Skin epidermis (tissue), 12 donors: Measurements from ENCODE around the gene ATRAID.
"Not testable (repeated sequence)": the region's sequence is repeated elsewhere in the genome, so short reads cannot be mapped to it uniquely, and the experiment has no call there.

ENCODE experiments used
- H3K27ac ChIP-seq, 21 experiments: fragments of 200-600 bp; sonication (generic) in 11 of 21; one replicate each; pipeline ENCODE4 v1.5.0; 2020; ENCODE audit warnings: mild to moderate bottlenecking in 3 of 21, inconsistent platforms in 2 of 21, moderate library complexity in 2 of 21
- H3K4me3 ChIP-seq, 7 experiments: fragments of 200-600 bp; sonication (generic) in 2 of 7; one replicate each; pipeline ENCODE4 v1.5.0; 2020; ENCODE audit warnings: inconsistent platforms in 2 of 7, mild to moderate bottlenecking in 2 of 7, moderate library complexity in 1 of 7

ATRAID gene

GRCh38 chr2:27191070-27191829, 20.6 kb upstream of the ATRAID start:
- Histone ChIP-seq H3K4me3 (no peak overlapping the region), H3K27ac (no peak overlapping the region)

GRCh38 chr2:27194538-27195354, 17.1 kb upstream of the ATRAID start:
- no peak overlapping the region for H3K27ac ChIP-seq
- H3K4me3 ChIP-seq, result no peak overlapping the region

- not testable (repeated sequence) for H3K27ac ChIP-seq, H3K4me3 ChIP-seq
Measured at GRCh38 chr2:27195799-27196198, 16.0 kb upstream of the ATRAID start.

GRCh38 chr2:27198068-27198467, 13.8 kb upstream of the ATRAID start:
- H3K27ac ChIP-seq, H3K4me3 ChIP-seq: not testable (repeated sequence)

- no peak overlapping the region for H3K27ac ChIP-seq
- no peak overlapping the region for H3K4me3 ChIP-seq
Measured at GRCh38 chr2:27198627-27199026, 13.2 kb upstream of the ATRAID start.

GRCh38 chr2:27199241-27199640, 12.6 kb upstream of the ATRAID start:
- H3K4me3 ChIP-seq, result no peak overlapping the region
- H3K27ac ChIP-seq, result no peak overlapping the region

DNA sequence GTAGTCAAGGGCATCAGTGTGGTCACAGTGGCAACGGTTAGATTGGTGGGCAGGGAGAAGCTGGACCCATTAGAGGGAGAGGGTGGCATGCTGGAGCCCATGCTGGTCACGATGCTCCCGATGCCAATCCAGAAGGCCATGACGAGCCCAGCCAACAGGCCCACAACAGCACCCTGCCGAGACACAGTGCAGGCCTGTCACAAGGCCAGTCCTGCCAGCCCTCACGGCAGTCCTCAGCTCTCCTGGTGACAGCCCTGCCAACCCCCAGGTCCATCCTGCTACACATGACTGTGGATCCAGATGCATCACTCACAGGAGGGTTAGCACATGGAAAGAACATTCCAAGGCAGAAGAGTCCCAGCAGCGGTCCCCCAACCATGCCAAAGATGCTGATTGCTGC, 10.2 kb upstream of the ATRAID start:
- H3K27ac ChIP-seq, result no peak overlapping the region
- no peak overlapping the region for H3K4me3 ChIP-seq

- no peak overlapping the region for H3K27ac ChIP-seq
- no peak overlapping the region for H3K4me3 ChIP-seq
Measured at GRCh38 chr2:27202854-27203253, 9.0 kb upstream of the ATRAID start.

- H3K4me3 ChIP-seq, result no peak overlapping the region
- no peak overlapping the region for H3K27ac ChIP-seq
Measured at GRCh38 chr2:27203741-27204140, 8.1 kb upstream of the ATRAID start.

GRCh38 chr2:27204566-27204965, 7.3 kb upstream of the ATRAID start:
- no peak overlapping the region for H3K27ac ChIP-seq
- H3K4me3 ChIP-seq, result no peak overlapping the region

DNA sequence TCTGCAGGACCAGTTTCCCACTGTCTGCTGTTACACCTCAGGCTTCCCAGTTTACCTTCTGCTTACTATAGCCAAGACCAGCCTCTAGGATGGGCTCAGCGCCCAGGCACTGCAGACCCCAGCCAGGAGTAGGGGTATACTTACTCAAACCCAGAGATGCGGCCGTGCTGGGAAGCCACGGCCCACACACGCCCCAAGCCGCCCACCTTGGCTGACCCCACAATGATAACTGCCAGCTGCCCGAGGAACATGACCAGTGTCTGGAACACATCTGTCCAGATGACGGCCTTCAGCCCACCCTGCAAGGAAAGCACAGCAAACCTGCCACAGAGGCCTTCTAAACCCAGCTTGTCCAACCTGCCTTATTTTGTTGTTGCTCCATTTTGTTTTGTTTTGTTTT, 6.6 kb upstream of the ATRAID start:
- Histone ChIP-seq H3K27ac (no peak overlapping the region), H3K4me3 (no peak overlapping the region)

DNA sequence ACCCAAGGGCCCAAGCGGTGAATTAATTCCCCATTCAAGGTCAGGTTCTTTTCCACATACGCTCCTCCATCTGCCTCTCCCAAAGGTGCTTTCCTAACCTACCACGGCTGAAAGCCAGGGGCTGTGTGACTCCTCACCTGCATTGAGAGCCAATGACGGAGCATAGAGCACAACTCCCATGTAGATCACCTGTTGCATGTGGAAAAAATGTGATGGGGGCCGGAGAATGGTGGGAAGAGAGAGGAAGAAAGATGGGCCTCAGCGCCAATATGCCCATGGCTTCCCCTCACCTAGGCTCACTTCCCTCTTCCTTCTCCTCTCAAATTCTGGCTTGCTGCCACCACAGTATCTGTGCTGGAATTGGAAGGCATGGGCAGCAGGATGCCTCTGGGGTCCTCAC, 5.5 kb upstream of the ATRAID start:
- H3K4me3 ChIP-seq, result no peak overlapping the region
- H3K27ac ChIP-seq, result no peak overlapping the region

DNA sequence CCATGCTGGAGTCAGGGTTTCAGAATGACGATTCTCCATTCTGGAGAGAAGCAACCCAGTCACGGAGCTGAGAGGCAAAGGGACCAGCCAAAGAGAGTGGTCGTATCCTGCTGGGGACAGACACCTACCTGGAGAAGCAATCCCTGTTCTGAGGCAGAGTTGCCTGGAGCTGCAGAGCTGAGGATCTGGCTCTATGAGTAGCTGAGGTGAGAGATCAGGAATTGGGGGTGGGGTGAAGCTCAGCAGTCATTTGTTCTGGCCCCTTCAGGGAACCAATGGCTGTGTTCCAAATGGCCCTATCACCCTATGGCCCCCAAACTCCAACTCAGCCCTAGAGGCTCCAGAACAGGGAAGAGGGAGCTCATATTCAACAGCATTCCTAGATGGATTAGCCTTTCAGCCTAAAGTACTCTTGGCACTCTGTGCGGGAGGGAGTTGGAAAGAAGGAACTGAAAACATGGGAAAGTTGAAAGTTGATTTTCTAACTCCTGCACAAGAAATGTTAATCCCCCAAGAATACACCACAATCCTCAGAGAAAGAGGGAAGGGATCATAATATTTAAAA, 3.3 kb upstream of the ATRAID start:
- Histone ChIP-seq H3K4me3 (no peak overlapping the region), H3K27ac (no peak overlapping the region)

- H3K27ac ChIP-seq, result peak overlapping the region in 2 of 21 experiments; percentile 48 to 95
- no peak overlapping the region for H3K4me3 ChIP-seq
Measured at GRCh38 chr2:27209621-27210401, 2.0 kb upstream of the ATRAID start.

- peak overlapping the region in 20 of 21 experiments; percentile 89 to 99 (median 98) for H3K27ac ChIP-seq
- peak overlapping the region; percentile 52 to 82 (median 70) for H3K4me3 ChIP-seq
Measured at GRCh38 chr2:27211241-27211942, 449 bp upstream of the ATRAID start.

DNA sequence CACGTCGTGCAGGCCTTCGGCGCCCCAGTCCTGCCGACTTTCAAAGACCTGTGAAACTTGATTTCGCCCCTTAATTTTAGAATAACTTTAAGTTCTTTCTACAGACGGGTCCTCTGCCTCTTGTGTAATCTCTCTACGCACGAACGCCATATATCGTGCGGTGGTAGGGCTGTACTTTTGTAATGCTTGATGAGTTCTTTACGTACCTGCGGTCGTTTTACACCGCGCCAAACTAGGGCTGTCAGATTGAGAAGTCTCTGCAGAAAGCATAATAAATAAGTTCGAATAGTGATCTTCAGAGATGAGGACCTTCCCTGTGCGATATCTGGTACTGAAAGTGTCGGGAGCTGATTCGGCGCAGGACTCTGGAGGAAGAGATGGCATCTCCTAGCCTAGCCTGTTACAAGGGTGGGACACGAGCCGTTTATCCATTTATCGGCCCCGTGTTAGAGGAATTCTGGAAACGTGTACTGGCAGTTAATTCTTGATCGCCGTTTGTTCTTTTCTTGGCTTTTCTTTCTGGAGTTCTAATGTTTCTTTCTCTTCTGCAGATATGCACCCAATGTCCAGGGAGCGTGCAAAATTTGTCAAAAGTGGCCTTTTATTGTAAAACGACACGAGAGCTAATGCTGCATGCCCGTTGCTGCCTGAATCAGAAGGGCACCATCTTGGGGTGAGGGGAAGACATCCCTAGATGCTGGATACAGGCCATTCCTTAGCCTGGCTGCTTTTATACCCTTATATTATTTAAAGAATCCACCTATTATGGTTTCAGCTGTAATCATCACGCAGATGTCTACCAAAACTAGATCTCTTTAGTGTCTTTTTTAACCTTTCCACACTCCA, 1.0 kb downstream of the ATRAID start:
- H3K27ac ChIP-seq, result peak overlapping the region; percentile 89 to 99 (median 98)
- peak overlapping the region; percentile 52 to 82 (median 70) for H3K4me3 ChIP-seq

DNA sequence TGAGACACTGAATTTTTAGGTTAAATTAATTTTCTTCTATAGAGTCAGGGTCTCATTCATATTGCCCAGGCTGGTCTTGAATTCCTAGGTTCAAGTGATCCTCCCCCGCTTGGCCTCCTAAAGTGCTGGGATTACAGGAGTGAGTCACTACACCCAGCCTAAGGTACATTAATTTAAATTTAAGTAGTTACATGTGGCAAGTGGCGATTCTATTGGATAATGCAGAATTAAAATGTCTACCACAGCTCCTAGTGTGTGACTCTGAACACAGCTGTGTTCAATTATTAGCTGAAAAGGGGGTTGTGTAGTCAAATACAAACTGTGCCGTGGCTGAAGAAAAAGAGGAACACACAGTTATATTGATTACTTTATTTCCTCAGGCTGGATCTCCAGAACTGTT, 3.1 kb downstream of the ATRAID start:
- peak overlapping the region in 2 of 21 experiments; percentile 1 to 62 for H3K27ac ChIP-seq
- no peak overlapping the region for H3K4me3 ChIP-seq

DNA sequence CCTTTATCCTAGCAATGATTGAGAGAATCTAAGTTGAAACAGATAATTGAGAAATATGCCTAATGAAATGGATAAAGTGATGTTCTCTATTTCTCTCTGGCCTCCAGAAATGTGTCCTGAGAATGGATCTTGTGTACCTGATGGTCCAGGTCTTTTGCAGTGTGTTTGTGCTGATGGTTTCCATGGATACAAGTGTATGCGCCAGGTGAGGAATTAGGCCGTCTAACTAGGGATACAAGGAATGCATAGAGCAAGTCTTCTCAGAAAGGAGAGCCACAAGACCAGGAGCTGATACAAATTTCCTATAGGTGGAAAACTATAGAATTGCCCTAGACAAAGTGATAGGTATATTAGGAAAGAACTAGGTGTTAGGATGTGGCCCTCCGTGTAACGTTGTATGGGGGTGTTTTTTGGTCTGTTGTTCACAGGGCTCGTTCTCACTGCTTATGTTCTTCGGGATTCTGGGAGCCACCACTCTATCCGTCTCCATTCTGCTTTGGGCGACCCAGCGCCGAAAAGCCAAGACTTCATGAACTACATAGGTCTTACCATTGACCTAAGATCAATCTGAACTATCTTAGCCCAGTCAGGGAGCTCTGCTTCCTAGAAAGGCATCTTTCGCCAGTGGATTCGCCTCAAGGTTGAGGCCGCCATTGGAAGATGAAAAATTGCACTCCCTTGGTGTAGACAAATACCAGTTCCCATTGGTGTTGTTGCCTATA, 4.7 kb downstream of the ATRAID start:
- peak overlapping the region in 19 of 21 experiments; percentile 68 to 89 (median 85) for H3K27ac ChIP-seq
- peak overlapping the region; percentile 48 to 80 (median 66) for H3K4me3 ChIP-seq
